Frontal cortex (tissue), 4 donors: ENCODE results near the gene PPDPF. TPM values are rescaled to one million over a fixed set of nuclear protein-coding genes. Genes with fewer than 3 reads are reported as not detected.
"Not testable (repeated sequence)": the region's sequence is repeated elsewhere in the genome, so short reads cannot be mapped to it uniquely, and the experiment has no call there.

Source experiments
- DNase-seq, 2 donors: peaks; one replicate each; pipeline ENCODE4 v3.0.0; 2012; ENCODE audit warnings: low spot score in 2 of 2
- FAIRE-seq: peaks from 2 replicates; lab custom pipeline; 2012; peaks lifted over from hg19 to GRCh38; lab: Jason Lieb, UNC
- total RNA-seq: library from RNA; depleted of rRNA; stranded (reverse); fragments of >200 nt; gene quantifications from one replicate; pipeline ENCODE4 v1.2.3, GENCODE V29; 2014
- donor health status: control.
- donor health status: control.
- donor health status: control.

Gene PPDPF
- total RNA-seq, 1 donor from 2014 or later: 17.1 TPM

GRCh38 chr20:63559485-63560332, 39.1 kb downstream of the PPDPF start:
- not testable (repeated sequence) for FAIRE-seq, DNase-seq

DNA sequence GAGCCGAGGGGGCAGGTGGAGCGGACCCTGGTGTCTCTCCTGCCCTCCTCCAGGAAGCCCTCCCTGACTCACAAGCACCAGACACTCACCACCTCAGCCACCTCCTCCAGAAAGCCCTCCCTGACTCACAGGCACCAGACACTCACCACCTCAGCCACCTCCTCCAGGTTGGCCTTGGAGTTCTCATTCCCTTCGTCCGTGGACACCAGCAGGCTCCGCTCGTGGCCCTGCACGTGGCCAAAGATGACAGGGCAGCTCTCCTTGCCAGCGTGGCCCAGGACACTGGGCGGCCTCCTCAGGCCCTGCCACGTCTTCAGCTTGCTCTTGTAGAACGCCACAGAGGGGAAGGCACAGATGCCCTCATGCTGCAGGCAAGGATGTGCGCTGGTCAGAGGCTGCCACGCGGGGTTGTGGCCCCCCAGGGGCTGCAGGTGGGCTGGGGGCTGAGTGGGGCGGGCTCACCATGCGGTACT, 39.8 kb downstream of the PPDPF start:
- DNase-seq (no peak), FAIRE-seq (no peak)

DNA sequence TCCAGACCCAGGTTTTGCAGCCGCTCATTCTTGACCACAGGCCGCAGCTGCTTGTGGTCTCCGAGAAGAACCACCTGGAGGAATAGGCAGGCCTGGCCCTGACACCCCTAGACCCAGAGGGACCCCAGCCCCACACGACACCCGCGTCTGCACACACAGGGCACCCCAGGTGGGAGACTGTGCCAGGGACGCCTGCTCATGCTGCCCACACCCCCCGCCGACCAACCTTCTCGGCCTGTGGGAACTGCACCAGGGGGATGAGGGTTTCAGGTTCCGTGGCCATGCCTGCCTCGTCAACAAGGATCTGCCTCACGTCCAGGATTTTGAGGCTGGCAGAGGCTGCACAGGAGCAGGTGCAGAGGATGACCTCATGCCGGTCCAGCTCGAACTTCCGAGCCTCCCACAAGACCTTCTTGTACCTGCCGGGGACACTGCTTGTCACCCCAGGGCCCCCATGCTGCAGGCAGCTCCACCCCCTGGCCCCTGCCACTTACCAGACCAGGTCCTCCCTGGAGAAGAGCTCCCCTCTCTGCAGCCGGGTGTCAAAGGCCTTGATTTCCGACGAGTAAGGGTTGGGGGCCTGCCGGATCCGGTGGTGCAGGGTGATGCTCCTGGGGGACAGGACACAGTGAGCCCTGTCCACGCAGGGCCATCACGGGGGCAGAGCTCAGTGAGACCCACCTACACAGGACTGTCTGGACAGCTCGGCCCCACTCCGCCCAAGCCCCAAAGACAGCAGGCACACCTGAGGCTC, 40.5 kb downstream of the PPDPF start:
- FAIRE-seq: no peak
- no peak for DNase-seq

- FAIRE-seq (no peak), DNase-seq (no peak)
Measured at GRCh38 chr20:63561624-63562396, 41.2 kb downstream of the PPDPF start.

DNA sequence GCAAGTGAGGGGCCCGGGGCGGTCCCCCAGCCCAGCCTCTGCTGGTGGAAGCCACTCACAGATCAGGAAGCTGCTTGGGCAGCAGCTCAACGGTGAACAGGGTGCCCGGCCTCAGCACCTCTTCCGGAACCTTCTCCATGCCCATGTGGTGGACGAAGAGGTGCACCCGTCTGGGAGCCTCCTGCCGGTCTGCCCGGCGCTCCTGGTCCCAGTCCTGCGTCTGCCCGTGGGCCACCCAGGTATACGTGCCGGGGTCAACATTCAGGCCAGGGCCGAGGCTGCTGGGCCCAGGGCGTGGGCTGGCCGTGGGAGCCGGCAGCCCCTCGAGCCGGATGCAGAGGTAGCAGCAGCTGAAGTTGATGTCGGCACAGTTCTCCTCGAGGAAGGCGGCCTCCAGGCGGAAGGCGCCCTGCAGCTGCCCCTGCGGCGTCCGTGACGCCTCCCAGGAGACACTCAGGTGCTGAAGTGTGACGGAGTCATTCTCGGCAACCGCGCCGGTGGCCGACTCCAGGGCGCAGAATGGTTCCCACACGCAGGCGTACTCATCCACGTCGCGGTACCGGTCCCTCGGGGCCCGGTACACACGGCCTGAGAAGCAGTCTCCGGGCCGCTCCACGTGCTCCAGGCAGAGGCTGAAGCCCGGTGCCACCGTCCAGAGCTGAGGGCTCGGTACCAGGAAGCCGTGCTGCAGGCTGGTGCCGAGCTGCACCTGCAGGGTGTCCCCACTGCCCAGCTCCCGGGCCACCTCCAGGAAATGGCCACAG, 42.1 kb downstream of the PPDPF start:
- DNase-seq (no peak), FAIRE-seq (no peak)

- FAIRE-seq: no peak
Measured at GRCh38 chr20:63563225-63563935, 42.8 kb downstream of the PPDPF start.

GRCh38 chr20:63564036-63564810, 43.7 kb downstream of the PPDPF start:
- FAIRE-seq (no peak), DNase-seq (no peak)

More at GRCh38 chr20:63563225-63563935, 42.8 kb downstream of the PPDPF start:
- no peak for DNase-seq

GRCh38 chr20:63565021-63565698, 44.6 kb downstream of the PPDPF start:
- DNase-seq (no peak), FAIRE-seq (no peak)

DNA sequence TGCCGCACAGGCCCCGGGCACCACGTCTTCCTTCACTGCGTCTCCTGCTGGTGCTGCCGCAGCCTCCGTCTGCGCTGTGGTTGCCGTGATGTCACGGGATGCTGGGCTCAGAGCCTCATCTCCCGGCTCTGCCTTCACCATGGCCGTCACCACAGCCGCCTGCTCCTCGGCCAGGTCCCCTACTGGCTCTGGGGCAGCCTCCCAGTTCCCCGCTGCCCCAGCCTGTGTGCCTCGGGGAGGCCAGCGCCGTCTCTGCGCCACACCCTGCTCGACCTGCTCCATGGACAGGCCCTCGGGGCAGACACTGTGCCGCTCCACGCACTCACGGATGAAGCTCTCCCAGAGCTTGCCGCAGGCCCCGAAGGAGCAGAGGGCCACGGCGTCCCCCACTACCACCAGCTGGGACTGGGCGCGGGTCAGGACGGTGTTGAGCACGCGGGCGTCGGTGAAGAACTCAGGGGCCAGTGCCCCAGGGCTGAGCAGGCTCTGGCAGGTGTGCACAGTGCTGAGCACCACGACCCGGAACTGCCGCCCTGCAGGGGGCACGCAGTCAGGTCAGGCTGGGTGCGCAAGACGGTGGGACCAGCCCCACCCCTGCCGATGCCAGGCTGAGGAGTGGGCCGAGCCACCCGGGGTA, 45.3 kb downstream of the PPDPF start:
- no peak for DNase-seq
- no peak for FAIRE-seq

GRCh38 chr20:63566395-63567135, 46.0 kb downstream of the PPDPF start:
- DNase-seq: no peak
- no peak for FAIRE-seq

- DNase-seq: no peak
Measured at GRCh38 chr20:63567136-63567385, 46.5 kb downstream of the PPDPF start.

DNA sequence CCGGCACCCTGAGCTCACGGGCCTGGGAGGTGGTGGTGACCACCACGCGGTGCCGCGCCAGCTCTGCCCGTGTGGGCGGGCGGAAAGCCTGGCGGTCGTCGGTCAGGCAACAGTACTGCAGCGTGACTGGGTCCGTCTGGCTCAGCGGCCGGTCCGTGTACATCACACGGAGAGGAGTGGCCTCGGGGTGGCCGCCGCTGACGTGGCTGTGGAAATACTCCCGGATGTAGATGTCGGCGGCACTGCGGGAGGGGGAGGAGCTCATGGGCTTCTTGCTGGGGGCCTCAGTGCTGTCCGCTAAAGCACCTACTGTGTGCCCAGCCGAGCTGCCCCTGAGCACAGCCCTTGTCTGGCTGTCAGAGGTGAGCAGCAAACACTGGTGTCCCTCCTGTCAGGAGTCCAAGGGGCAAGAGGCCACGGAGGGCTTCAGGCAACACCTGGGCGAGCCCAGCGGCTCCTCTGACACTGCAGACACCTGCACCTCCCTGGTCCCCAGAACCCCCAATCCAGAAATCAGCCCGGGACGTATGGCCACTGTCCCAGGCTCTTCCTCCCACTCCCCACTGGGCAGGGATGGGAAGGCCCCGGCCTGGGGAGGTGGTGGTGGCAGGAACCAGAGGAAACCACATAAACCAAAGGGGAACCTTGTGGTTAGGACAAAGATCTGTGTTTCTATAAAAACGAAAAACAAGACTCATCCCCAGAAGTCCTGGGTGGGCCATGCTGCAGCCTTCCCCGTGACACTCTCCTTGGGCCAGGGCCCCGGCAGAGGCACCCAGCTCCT, 47.0 kb downstream of the PPDPF start:
- DNase-seq: no peak
- FAIRE-seq: no peak

More at GRCh38 chr20:63567136-63567385, 46.5 kb downstream of the PPDPF start:
- FAIRE-seq: no peak

- no peak for FAIRE-seq
- no peak for DNase-seq
Measured at GRCh38 chr20:63568170-63568981, 47.8 kb downstream of the PPDPF start.

DNA sequence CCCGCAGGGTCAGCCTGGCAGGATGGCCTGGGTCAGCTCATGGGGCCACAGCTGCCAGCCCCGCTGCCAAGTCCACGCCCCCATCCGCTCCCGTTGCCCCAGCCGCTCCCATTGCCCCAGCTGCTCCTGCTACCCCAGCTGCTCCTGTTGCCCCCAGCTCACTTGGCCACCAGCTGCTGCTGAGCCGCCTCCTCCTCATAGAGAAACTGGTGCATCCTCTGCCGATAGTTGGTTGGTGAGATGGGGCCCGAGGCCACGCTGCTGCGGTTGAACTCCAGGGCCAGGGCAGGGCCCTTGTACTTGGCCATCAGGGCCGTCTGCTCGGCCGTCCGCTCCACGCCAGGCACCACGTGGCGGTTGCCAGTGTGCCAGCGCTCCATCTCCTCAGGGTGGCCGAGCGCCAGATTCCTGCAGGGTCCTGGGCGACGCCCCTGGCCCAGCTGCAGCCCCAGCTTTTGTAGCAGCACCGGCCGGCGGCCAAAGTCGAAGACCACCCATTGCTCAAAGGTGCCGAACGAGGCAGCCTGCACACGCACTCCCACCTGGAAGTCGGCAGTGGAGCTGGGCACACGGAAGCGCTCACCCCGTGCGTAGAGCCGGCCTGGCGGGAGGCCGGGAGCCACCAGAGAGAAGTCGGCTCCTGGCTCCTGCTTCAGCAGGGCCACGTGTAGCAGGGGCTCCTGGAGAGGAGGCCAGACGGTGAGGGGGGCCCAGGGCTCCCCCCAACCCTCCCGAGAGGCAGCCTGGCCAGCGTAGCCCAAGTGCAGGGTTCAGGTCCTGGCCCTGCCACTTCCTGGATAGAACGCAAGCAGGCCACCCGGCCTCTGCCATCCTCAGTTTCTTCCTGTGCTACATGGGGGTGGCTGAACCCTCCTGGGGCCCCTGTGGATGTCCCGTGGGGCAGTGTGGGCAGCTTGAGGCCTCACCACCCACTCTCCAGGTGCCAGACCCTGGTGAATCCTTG, 48.7 kb downstream of the PPDPF start:
- DNase-seq (no peak), FAIRE-seq (no peak)
